ENCODE results near the gene PDZD8. TPM values are rescaled to one million over a fixed set of nuclear protein-coding genes. Genes with fewer than 3 reads are reported as not detected.

Gene PDZD8
- total RNA-seq, 1 experiment from 2014 or later = 16.0 TPM

GRCh38 chr10:117391436-117392205 is 16.4 kb upstream of the PDZD8 start:
- Histone ChIP-seq H3F3A (ENCODE audit: insufficient read depth, low read depth) (no peaks in the 10 kb centered on the region), H2AFZ (no peak overlapping the region), H3K27ac (no peak overlapping the region), H3K79me2 (ENCODE audit: low read depth) (no peaks in the 10 kb centered on the region), H3K4me2 (no peak overlapping the region), H4K20me1 (ENCODE audit: insufficient read depth) (no peaks in the 10 kb centered on the region), H3K4me3 (no peak overlapping the region), H3K9me3 (ENCODE audit: insufficient read depth, low read depth) (no peaks in the 10 kb centered on the region), H3K4me1 (replicated peaks; ENCODE audit: insufficient read depth) (no peaks in the 10 kb centered on the region), H3K27me3 (ENCODE audit: insufficient read depth, low read depth) (no peaks in the 10 kb centered on the region), H3K36me3 (ENCODE audit: low read depth) (no peaks in the 10 kb centered on the region), H3K9me2 (ENCODE audit: insufficient read depth) (no peaks in the 10 kb centered on the region)
- no peak for DNase-seq
- TF ChIP-seq CTCF (conservative IDR thresholded peaks at IDR 0.05) = no peak
- no peak for TF ChIP-seq EZH2 (IDR thresholded peaks at IDR 0.05; ENCODE audit: low read depth)
- no TSS peak for BruUV-seq (replicated peaks)
- ChIA-PET CTCF (no interaction called here), POLR2A (ENCODE audit: unreplicated experiment) (no interaction called here)
- intact Hi-C loops (cut with micrococcal nuclease; ENCODE audit: unreplicated experiment) = no loop called here

DNA sequence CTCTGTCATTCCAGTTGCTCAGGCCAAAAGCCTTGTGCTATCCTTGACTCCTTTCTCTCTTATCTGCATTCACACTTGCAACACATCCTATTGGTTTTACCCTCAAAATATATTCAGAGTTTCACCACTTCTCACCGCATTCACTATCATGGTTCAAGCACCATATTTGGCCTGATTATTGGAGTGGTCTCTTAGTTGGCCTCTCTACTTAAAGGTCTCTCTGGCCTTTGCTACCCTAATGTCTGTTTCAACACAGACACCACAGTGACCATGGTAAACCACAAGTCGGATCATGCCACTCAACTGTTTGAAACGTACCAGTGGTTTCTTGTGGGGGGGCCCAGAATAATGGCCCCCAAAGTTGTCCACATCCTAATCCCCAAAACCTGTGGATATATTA is 15.2 kb upstream of the PDZD8 start:
- POLR2A ChIA-PET (ENCODE audit: unreplicated experiment) = no interaction called here
- H3K4me2 ChIP-seq = no peak overlapping the region
- H3K9me3 ChIP-seq (ENCODE audit: insufficient read depth, low read depth) = no peaks in the 10 kb centered on the region
- H3K27ac ChIP-seq = no peak overlapping the region
- no peaks in the 10 kb centered on the region for H3K79me2 ChIP-seq (ENCODE audit: low read depth)
- DNase-seq = no peak
- H2AFZ ChIP-seq = no peak overlapping the region
- H3K36me3 ChIP-seq (ENCODE audit: low read depth) = no peaks in the 10 kb centered on the region
- no peaks in the 10 kb centered on the region for H3F3A ChIP-seq (ENCODE audit: insufficient read depth, low read depth)
- no peaks in the 10 kb centered on the region for H3K9me2 ChIP-seq (ENCODE audit: insufficient read depth)
- TF ChIP-seq EZH2 (IDR thresholded peaks at IDR 0.05; ENCODE audit: low read depth) (no peak), CTCF (conservative IDR thresholded peaks at IDR 0.05) (no peak)
- no peaks in the 10 kb centered on the region for H4K20me1 ChIP-seq (ENCODE audit: insufficient read depth)
- no TSS peak for BruUV-seq (replicated peaks)
- CTCF ChIA-PET = no interaction called here
- H3K27me3 ChIP-seq (ENCODE audit: insufficient read depth, low read depth) = no peaks in the 10 kb centered on the region
- no peaks in the 10 kb centered on the region for H3K4me1 ChIP-seq (replicated peaks; ENCODE audit: insufficient read depth)
- no peak overlapping the region for H3K4me3 ChIP-seq
- intact Hi-C loops (cut with micrococcal nuclease; ENCODE audit: unreplicated experiment) = no loop called here

DNA sequence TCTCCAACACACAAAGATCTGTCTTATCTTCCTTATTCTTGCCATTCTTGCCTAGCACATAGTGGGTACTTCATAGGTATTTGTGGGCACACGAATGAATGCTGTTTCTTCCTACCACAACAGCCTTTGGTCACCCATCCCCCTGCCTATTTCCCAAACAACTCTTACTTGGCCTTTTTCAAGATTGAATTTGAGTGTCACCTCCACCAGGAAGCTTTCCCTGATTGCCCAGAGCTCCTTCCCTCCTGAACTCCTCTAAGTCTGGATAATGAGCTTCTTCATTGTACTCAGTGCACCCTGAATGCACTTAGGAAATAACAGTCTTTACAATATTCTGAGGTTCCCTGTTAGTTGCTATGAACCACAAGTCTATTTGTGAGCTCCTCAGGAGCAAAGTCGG is 11.6 kb upstream of the PDZD8 start:
- Histone ChIP-seq H3K4me1 (replicated peaks; ENCODE audit: insufficient read depth) (no peaks in the 10 kb centered on the region), H3K79me2 (ENCODE audit: low read depth) (no peaks in the 10 kb centered on the region), H2AFZ (no peak overlapping the region), H3K27me3 (ENCODE audit: insufficient read depth, low read depth) (no peaks in the 10 kb centered on the region), H3F3A (ENCODE audit: insufficient read depth, low read depth) (no peaks in the 10 kb centered on the region), H3K36me3 (ENCODE audit: low read depth) (no peaks in the 10 kb centered on the region), H3K9me2 (ENCODE audit: insufficient read depth) (no peaks in the 10 kb centered on the region), H3K27ac (no peak overlapping the region), H3K4me3 (no peak overlapping the region), H3K9me3 (ENCODE audit: insufficient read depth, low read depth) (no peaks in the 10 kb centered on the region), H3K4me2 (no peak overlapping the region), H4K20me1 (ENCODE audit: insufficient read depth) (no peaks in the 10 kb centered on the region)
- intact Hi-C loops (cut with micrococcal nuclease; ENCODE audit: unreplicated experiment) = no loop called here
- no peak for DNase-seq
- CTCF ChIA-PET = no interaction called here
- POLR2A ChIA-PET (ENCODE audit: unreplicated experiment) = no interaction called here
- TF ChIP-seq EZH2 (IDR thresholded peaks at IDR 0.05; ENCODE audit: low read depth) (no peak), CTCF (conservative IDR thresholded peaks at IDR 0.05) (no peak)
- no TSS peak for BruUV-seq (replicated peaks)
